SK-N-SH (cell line): Measurements from ENCODE around the gene SLC34A2. TPM values are rescaled to one million over a fixed set of nuclear protein-coding genes. Genes with fewer than 3 reads are reported as not detected.

Source experiments
- CTCF ChIA-PET: fragments of 300-600, 350-600 bp; formaldehyde crosslinking; extraction: SDS; loops from one replicate; lab custom pipeline; 2021; lab: Yijun Ruan, JAX
- POLR2A ChIA-PET: fragments of 350-600 bp; sonication (Branson Sonifier 250); formaldehyde crosslinking; extraction: SDS; loops from one replicate; lab custom pipeline; 2020; ENCODE audit warnings: antibody characterized with exemption, inconsistent platforms; lab: Yijun Ruan, JAX
- DNase-seq: peaks from one replicate; pipeline ENCODE4 v3.0.0; 2012
- H2AFZ ChIP-seq: fragments of 200-600 bp; sonication (generic); 2 replicates; pipeline ENCODE4 v1.8.1; 2016; ENCODE audit warnings: antibody characterized with exemption, mild to moderate bottlenecking, low read depth
- H3F3A ChIP-seq: fragments of 200-600 bp; sonication (generic); replicated peaks from 2 replicates; pipeline ENCODE3; 2016; ENCODE audit warnings: antibody characterized with exemption, mild to moderate bottlenecking; ENCODE audit not compliant: insufficient read depth
- H3K27ac ChIP-seq, 2 experiments: fragments of 200-500 bp in 1 of 2; fragments of 200-600 bp in 1 of 2; sonication (Bioruptor generic) in 1 of 2; sonication (generic), shearing (Covaris generic) in 1 of 2; 2 replicates each; pipeline versions ENCODE4 v1.5.1 to v1.6.1; 2014 to 2016; ENCODE audit warnings: low read depth in 2 of 2, inconsistent platforms in 1 of 2, low read length in 1 of 2, mild to moderate bottlenecking in 1 of 2, mixed read lengths in 1 of 2
- H3K27me3 ChIP-seq: fragments of 200-600 bp; sonication (generic), shearing (Covaris generic); 2 replicates; pipeline ENCODE4 v1.6.1; 2016; ENCODE audit warnings: mixed run types; ENCODE audit not compliant: insufficient read depth
- H3K36me3 ChIP-seq, 2 experiments: fragments of 200-500 bp in 1 of 2; fragments of 200-600 bp in 1 of 2; sonication (Bioruptor generic) in 1 of 2; sonication (generic) in 1 of 2; replicated peaks in 1 of 2; 2 replicates each; pipeline versions ENCODE3 to v1.5.1; 2014 to 2016; ENCODE audit warnings: low read length in 1 of 2, mild to moderate bottlenecking in 1 of 2; ENCODE audit not compliant: insufficient read depth in 2 of 2, control insufficient read depth in 1 of 2
- H3K4me1 ChIP-seq, 2 experiments: fragments of 200-500 bp in 1 of 2; fragments of 200-600 bp in 1 of 2; sonication (Bioruptor generic) in 1 of 2; sonication (generic), shearing (Covaris generic) in 1 of 2; 2 replicates each; pipeline versions ENCODE4 v1.5.1 to v1.6.1; 2014 to 2016; ENCODE audit warnings: low read depth in 1 of 2, low read length in 1 of 2, mixed run types in 1 of 2; ENCODE audit not compliant: insufficient read depth in 2 of 2, control insufficient read depth in 1 of 2
- H3K4me2 ChIP-seq: fragments of 200-600 bp; sonication (generic), shearing (Covaris generic); 2 replicates; pipeline ENCODE4 v1.6.1; 2017; ENCODE audit warnings: mixed run types
- H3K4me3 ChIP-seq, 2 experiments: fragments of 200-500 bp in 1 of 2; fragments of 200-600 bp in 1 of 2; sonication (Bioruptor generic) in 1 of 2; sonication (generic), shearing (Covaris generic) in 1 of 2; 2 replicates each; pipeline versions ENCODE4 v1.5.1 to v1.8.1; 2014 to 2016; ENCODE audit warnings: low read depth in 2 of 2, inconsistent platforms in 1 of 2, low read length in 1 of 2, mild to moderate bottlenecking in 1 of 2, mixed read lengths in 1 of 2, moderate library complexity in 1 of 2
- H3K79me2 ChIP-seq: fragments of 200-600 bp; sonication (generic); 2 replicates; pipeline ENCODE4 v1.8.1; 2017; ENCODE audit warnings: mild to moderate bottlenecking; ENCODE audit not compliant: insufficient read depth
- H3K9ac ChIP-seq: fragments of 200-600 bp; sonication (generic); 2 replicates; pipeline ENCODE4 v1.6.1; 2017; ENCODE audit warnings: mixed run types
- H3K9me2 ChIP-seq: fragments of 200-600 bp; sonication (generic); 2 replicates; pipeline ENCODE4 v1.6.1; 2017; ENCODE audit warnings: mixed run types
- H3K9me3 ChIP-seq: fragments of 200-600 bp; sonication (generic); 2 replicates; pipeline ENCODE4 v1.6.1; 2017; ENCODE audit warnings: mixed run types, mild to moderate bottlenecking, moderate library complexity
- H4K20me1 ChIP-seq: fragments of 200-600 bp; sonication (generic); 2 replicates; pipeline ENCODE4 v1.6.1; 2017; ENCODE audit warnings: mild to moderate bottlenecking, mixed run types; ENCODE audit not compliant: insufficient read depth
- EP300 ChIP-seq, 2 experiments: IDR thresholded peaks; 2 replicates each; pipeline versions ENCODE4 v1.4.0 to v1.6.1; 2012; ENCODE audit warnings: borderline replicate concordance in 1 of 2, low read depth in 1 of 2, low read length in 1 of 2
- EZH2phosphoT487 ChIP-seq: fragments of 200-600 bp; sonication (generic); IDR thresholded peaks from 2 replicates; pipeline ENCODE4 v1.6.1; 2017; ENCODE audit warnings: low read depth, mixed run types, mild to moderate bottlenecking, antibody characterized with exemption, moderate library complexity, borderline replicate concordance
- GABPA ChIP-seq: IDR thresholded peaks from 2 replicates; pipeline ENCODE4 v1.4.0; 2012; ENCODE audit warnings: low read depth, mild to moderate bottlenecking
- GATA2 ChIP-seq: sonication (generic); formaldehyde crosslinking; IDR thresholded peaks from 2 replicates; pipeline ENCODE4 v1.5.0; 2020; ENCODE audit warnings: mild to moderate bottlenecking, missing genetic modification reagents
- JUND ChIP-seq: IDR thresholded peaks from 2 replicates; pipeline ENCODE4 v1.4.0; 2012
- MEF2A ChIP-seq: IDR thresholded peaks from 2 replicates; pipeline ENCODE4 v1.4.0; 2012; ENCODE audit warnings: low read depth, borderline replicate concordance
- NRF1 ChIP-seq: IDR thresholded peaks from 2 replicates; pipeline ENCODE4 v1.6.1; 2012; ENCODE audit warnings: low read depth, mild to moderate bottlenecking, low read length
- RCOR1 ChIP-seq: fragments of 150-350 bp; IDR thresholded peaks from 2 replicates; pipeline ENCODE4 v1.6.1; 2017; ENCODE audit warnings: antibody characterized with exemption, low read length
- RFX5 ChIP-seq: IDR thresholded peaks from 2 replicates; pipeline ENCODE4 v1.6.1; 2012; ENCODE audit warnings: mild to moderate bottlenecking, improper control_type of control experiment, low read length
- SIN3A ChIP-seq: IDR thresholded peaks from 2 replicates; pipeline ENCODE4 v1.6.1; 2012; ENCODE audit warnings: low read depth, mild to moderate bottlenecking, low read length, moderate library complexity, borderline replicate concordance
- SMC3 ChIP-seq: IDR thresholded peaks from 2 replicates; pipeline ENCODE4 v1.6.1; 2012; ENCODE audit warnings: low read depth, low read length, improper control_type of control experiment
- TCF12 ChIP-seq: IDR thresholded peaks from 2 replicates; pipeline ENCODE4 v1.4.0; 2012
- TEAD4 ChIP-seq: IDR thresholded peaks from 2 replicates; pipeline ENCODE4 v1.4.0; 2012; ENCODE audit warnings: mild to moderate bottlenecking, borderline replicate concordance; ENCODE audit not compliant: insufficient read depth
- WGBS: methylation state at CpG from one replicate; pipeline ENCODE4 v1.1.6; 2017; ENCODE audit warnings: low lambda C conversion rate; 5-methylcytosine and 5-hydroxymethylcytosine counted together
- polyA plus RNA-seq, 3 experiments: library from polyadenylated mRNA; depleted of rRNA; stranded (reverse); fragments of >200 nt; gene quantifications; 2 replicates each; pipeline ENCODE4 v1.2.3, GENCODE V29; 2012
- TF ChIP-seq, protein P1 (sequence below): IDR thresholded peaks from 2 replicates; pipeline ENCODE4 v1.6.1; 2012; ENCODE audit warnings: mild to moderate bottlenecking, low read depth, low read length, moderate library complexity
- TF ChIP-seq, protein P2 (sequence below): IDR thresholded peaks from 2 replicates; pipeline ENCODE4 v1.4.0; 2012; ENCODE audit warnings: low read depth, borderline replicate concordance
- TF ChIP-seq, protein P3 (sequence below): fragments of 150-350 bp; IDR thresholded peaks from 2 replicates; pipeline ENCODE4 v1.6.1; 2017; ENCODE audit warnings: antibody characterized with exemption, low read length, low read depth, borderline replicate concordance
- TF ChIP-seq, protein P4 (sequence below): IDR thresholded peaks from 2 replicates; pipeline ENCODE4 v1.4.0; 2012; ENCODE audit warnings: low read depth
- TF ChIP-seq, protein P5 (sequence below): fragments of 200-600 bp; sonication (generic); IDR thresholded peaks from 2 replicates; pipeline ENCODE4 v1.6.1; 2017; ENCODE audit warnings: antibody characterized with exemption, mild to moderate bottlenecking, moderate library complexity

Gene SLC34A2
- polyA plus RNA-seq, 1 of the 3 experiments (the other 2 are of a cell fraction), result not detected

DNA sequence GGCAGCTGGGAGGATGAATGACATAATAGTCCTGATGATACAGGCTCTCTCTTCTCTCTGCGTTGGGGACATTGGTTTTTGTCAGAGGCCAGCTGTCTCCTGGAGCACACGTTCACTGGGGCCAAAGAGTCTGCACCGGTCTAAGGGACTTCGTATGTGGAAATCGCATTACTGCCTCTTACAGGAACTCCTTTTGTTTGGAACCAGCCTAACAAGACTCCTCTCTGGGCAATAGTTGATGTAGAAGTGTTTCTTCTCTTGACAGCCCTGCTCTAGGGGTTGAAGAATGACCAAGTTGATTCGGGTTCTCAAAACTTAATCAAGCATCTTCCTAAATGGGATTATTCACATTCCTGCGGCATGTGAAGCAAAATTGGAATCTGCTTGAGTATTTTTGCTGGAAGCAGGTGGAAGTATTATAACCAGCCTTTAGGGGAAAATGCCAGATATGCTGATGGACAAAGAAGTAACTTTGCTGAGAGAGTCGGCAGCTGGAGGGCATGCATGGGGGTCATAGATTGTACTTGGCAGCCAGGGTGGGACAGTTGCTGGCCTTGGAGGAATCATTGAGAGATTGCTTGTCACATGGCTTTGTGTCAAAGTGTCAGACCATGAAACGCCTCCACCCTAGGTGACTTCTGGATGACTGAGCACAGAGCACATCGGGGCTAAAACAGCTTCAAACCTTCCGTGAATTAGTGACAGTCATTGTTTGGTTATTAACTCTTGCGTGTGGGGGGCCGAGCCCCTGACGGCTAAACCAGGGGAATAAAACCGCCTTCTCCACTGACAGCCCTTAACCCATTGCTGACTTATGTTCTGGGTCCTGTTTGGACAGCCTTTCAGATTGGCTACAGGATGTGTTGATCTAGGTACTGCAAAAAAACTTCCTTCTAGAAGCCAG is 34.4 kb upstream of the SLC34A2 start:
- Histone ChIP-seq H3K9me2 (no peaks in the 10 kb centered on the region), H3K36me3 (no peaks in the 10 kb centered on the region), H3K4me1 (no peaks in the 10 kb centered on the region), H3K27ac (no peak overlapping the region), H2AFZ (no peak overlapping the region), H3K9ac (no peak overlapping the region), H3K9me3 (no peaks in the 10 kb centered on the region), H3K4me3 (no peak overlapping the region), H3F3A (no peaks in the 10 kb centered on the region), H3K27me3 (peaks cover 12% of the 10 kb centered on the region; the same call in 1 of the 2 replicates), H3K79me2 (no peaks in the 10 kb centered on the region), H3K4me2 (no peak overlapping the region), H4K20me1 (no peaks in the 10 kb centered on the region)
- TF ChIP-seq, protein P1, sequence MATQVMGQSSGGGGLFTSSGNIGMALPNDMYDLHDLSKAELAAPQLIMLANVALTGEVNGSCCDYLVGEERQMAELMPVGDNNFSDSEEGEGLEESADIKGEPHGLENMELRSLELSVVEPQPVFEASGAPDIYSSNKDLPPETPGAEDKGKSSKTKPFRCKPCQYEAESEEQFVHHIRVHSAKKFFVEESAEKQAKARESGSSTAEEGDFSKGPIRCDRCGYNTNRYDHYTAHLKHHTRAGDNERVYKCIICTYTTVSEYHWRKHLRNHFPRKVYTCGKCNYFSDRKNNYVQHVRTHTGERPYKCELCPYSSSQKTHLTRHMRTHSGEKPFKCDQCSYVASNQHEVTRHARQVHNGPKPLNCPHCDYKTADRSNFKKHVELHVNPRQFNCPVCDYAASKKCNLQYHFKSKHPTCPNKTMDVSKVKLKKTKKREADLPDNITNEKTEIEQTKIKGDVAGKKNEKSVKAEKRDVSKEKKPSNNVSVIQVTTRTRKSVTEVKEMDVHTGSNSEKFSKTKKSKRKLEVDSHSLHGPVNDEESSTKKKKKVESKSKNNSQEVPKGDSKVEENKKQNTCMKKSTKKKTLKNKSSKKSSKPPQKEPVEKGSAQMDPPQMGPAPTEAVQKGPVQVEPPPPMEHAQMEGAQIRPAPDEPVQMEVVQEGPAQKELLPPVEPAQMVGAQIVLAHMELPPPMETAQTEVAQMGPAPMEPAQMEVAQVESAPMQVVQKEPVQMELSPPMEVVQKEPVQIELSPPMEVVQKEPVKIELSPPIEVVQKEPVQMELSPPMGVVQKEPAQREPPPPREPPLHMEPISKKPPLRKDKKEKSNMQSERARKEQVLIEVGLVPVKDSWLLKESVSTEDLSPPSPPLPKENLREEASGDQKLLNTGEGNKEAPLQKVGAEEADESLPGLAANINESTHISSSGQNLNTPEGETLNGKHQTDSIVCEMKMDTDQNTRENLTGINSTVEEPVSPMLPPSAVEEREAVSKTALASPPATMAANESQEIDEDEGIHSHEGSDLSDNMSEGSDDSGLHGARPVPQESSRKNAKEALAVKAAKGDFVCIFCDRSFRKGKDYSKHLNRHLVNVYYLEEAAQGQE, result no peak
- TF ChIP-seq GATA2 (CRISPR knock-in tag), result no peak
- TF ChIP-seq JUND, result no peak
- no peak for TF ChIP-seq MEF2A
- TF ChIP-seq RCOR1, result no peak
- no peak for TF ChIP-seq EZH2phosphoT487
- TF ChIP-seq, protein P2, sequence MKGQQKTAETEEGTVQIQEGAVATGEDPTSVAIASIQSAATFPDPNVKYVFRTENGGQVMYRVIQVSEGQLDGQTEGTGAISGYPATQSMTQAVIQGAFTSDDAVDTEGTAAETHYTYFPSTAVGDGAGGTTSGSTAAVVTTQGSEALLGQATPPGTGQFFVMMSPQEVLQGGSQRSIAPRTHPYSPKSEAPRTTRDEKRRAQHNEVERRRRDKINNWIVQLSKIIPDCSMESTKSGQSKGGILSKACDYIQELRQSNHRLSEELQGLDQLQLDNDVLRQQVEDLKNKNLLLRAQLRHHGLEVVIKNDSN, result no peak
- TF ChIP-seq EP300 (IDR thresholded peaks at IDR 0.05; ENCODE audit: borderline replicate concordance in 1 of 2, low read depth in 1 of 2, low read length in 1 of 2), result no peak
- no peak for TF ChIP-seq SIN3A
- TF ChIP-seq GABPA, result no peak
- TF ChIP-seq, protein P3, sequence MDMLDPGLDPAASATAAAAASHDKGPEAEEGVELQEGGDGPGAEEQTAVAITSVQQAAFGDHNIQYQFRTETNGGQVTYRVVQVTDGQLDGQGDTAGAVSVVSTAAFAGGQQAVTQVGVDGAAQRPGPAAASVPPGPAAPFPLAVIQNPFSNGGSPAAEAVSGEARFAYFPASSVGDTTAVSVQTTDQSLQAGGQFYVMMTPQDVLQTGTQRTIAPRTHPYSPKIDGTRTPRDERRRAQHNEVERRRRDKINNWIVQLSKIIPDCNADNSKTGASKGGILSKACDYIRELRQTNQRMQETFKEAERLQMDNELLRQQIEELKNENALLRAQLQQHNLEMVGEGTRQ, result no peak
- TF ChIP-seq, protein P4, sequence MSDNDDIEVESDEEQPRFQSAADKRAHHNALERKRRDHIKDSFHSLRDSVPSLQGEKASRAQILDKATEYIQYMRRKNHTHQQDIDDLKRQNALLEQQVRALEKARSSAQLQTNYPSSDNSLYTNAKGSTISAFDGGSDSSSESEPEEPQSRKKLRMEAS, result no peak
- TF ChIP-seq SMC3, result no peak
- TF ChIP-seq RFX5, result no peak
- TF ChIP-seq, protein P5, sequence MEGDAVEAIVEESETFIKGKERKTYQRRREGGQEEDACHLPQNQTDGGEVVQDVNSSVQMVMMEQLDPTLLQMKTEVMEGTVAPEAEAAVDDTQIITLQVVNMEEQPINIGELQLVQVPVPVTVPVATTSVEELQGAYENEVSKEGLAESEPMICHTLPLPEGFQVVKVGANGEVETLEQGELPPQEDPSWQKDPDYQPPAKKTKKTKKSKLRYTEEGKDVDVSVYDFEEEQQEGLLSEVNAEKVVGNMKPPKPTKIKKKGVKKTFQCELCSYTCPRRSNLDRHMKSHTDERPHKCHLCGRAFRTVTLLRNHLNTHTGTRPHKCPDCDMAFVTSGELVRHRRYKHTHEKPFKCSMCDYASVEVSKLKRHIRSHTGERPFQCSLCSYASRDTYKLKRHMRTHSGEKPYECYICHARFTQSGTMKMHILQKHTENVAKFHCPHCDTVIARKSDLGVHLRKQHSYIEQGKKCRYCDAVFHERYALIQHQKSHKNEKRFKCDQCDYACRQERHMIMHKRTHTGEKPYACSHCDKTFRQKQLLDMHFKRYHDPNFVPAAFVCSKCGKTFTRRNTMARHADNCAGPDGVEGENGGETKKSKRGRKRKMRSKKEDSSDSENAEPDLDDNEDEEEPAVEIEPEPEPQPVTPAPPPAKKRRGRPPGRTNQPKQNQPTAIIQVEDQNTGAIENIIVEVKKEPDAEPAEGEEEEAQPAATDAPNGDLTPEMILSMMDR, result no peak
- no peak for TF ChIP-seq TEAD4
- TF ChIP-seq NRF1, result no peak
- no peak for TF ChIP-seq TCF12
- no peak for DNase-seq
- POLR2A ChIA-PET, result no interaction called here
- CTCF ChIA-PET, result no interaction called here
- 9% methylated on average over 12 of the region's 15 CpGs for WGBS
